ENCODE data around the gene NME3. TPM values are rescaled to one million over a fixed set of nuclear protein-coding genes. Genes with fewer than 3 reads are reported as not detected.

NME3 gene
- total and polyA plus RNA-seq, 2 donors (not counting 1 experiment from before 2014, with no cell fraction given), result 9.9 to 69.7 TPM

GRCh38 chr16:1819611-1820010, 48.3 kb upstream of the NME3 start:
- no peak overlapping the region for H3K4me2 ChIP-seq (ENCODE audit: extremely low read depth, insufficient read depth, low read length)

GRCh38 chr16:1818873-1819525, 47.7 kb upstream of the NME3 start:
- H3K9ac ChIP-seq (ENCODE audit: insufficient read depth, low read length), result no peak overlapping the region
- no peak overlapping the region for H3K4me2 ChIP-seq (ENCODE audit: extremely low read depth, insufficient read depth, low read length)
- no peaks in the 10 kb centered on the region for H3K27me3 ChIP-seq (ENCODE audit: control insufficient read depth, insufficient read depth, low read length)
- H3K4me1 ChIP-seq (ENCODE audit: control insufficient read depth, extremely low read depth, insufficient read depth, low read length), result no peaks in the 10 kb centered on the region
- H3K9me3 ChIP-seq (ENCODE audit: control insufficient read depth, insufficient read depth, low read depth, low read length), result no peaks in the 10 kb centered on the region
- H3K36me3 ChIP-seq (ENCODE audit: control insufficient read depth, insufficient read depth, low read length), result peaks cover 10% of the 10 kb centered on the region
- no peaks in the 10 kb centered on the region for H3K79me2 ChIP-seq (ENCODE audit: control insufficient read depth, insufficient read depth, low read length)
- H3K4me3 ChIP-seq (replicated peaks in 1 of 4; ENCODE audit: control extremely low read depth in 1 of 4, insufficient read depth in 1 of 4, low read depth in 3 of 4, low read length in 4 of 4), result no peak overlapping the region
- H2AFZ ChIP-seq (ENCODE audit: low read length), result no peak overlapping the region
- no peak for DNase-seq (ENCODE audit: low read depth in 2 of 2)
- H3K27ac ChIP-seq (ENCODE audit: insufficient read depth, low read length), result no peak overlapping the region
- TF ChIP-seq CTCF (conservative IDR thresholded peaks at IDR 0.05 in 1 of 2, IDR thresholded peaks at IDR 0.05 in 1 of 2; ENCODE audit: low read depth in 1 of 2, low read length in 2 of 2) (no peak), EZH2 (IDR thresholded peaks at IDR 0.05; ENCODE audit: low read length, missing control alignments) (no peak)
- H4K20me1 ChIP-seq (ENCODE audit: control insufficient read depth, extremely low read depth, insufficient read depth, low read length), result no peaks in the 10 kb centered on the region

More at GRCh38 chr16:1819611-1820010, 48.3 kb upstream of the NME3 start:
- Histone ChIP-seq H3K79me2 (ENCODE audit: control insufficient read depth, insufficient read depth, low read length) (no peaks in the 10 kb centered on the region), H3K27me3 (ENCODE audit: control insufficient read depth, insufficient read depth, low read length) (no peaks in the 10 kb centered on the region), H4K20me1 (ENCODE audit: control insufficient read depth, extremely low read depth, insufficient read depth, low read length) (no peaks in the 10 kb centered on the region), H2AFZ (ENCODE audit: low read length) (no peak overlapping the region), H3K4me3 (replicated peaks in 1 of 4; ENCODE audit: control extremely low read depth in 1 of 4, insufficient read depth in 1 of 4, low read depth in 3 of 4, low read length in 4 of 4) (no peak overlapping the region), H3K9me3 (ENCODE audit: control insufficient read depth, insufficient read depth, low read depth, low read length) (no peaks in the 10 kb centered on the region), H3K9ac (ENCODE audit: insufficient read depth, low read length) (no peak overlapping the region), H3K36me3 (ENCODE audit: control insufficient read depth, insufficient read depth, low read length) (peaks cover 10% of the 10 kb centered on the region), H3K4me1 (ENCODE audit: control insufficient read depth, extremely low read depth, insufficient read depth, low read length) (no peaks in the 10 kb centered on the region), H3K27ac (ENCODE audit: insufficient read depth, low read length) (no peak overlapping the region)
- no peak for DNase-seq (ENCODE audit: low read depth in 2 of 2)
- TF ChIP-seq EZH2 (IDR thresholded peaks at IDR 0.05; ENCODE audit: low read length, missing control alignments), result no peak

- Histone ChIP-seq H3K4me1 (ENCODE audit: control insufficient read depth, extremely low read depth, insufficient read depth, low read length) (no peaks in the 10 kb centered on the region), H3K4me2 (ENCODE audit: extremely low read depth, insufficient read depth, low read length) (no peak overlapping the region), H3K9me3 (ENCODE audit: control insufficient read depth, insufficient read depth, low read depth, low read length) (no peaks in the 10 kb centered on the region), H3K27me3 (ENCODE audit: control insufficient read depth, insufficient read depth, low read length) (no peaks in the 10 kb centered on the region), H3K79me2 (ENCODE audit: control insufficient read depth, insufficient read depth, low read length) (no peaks in the 10 kb centered on the region), H2AFZ (ENCODE audit: low read length) (no peak overlapping the region), H3K9ac (ENCODE audit: insufficient read depth, low read length) (no peak overlapping the region), H3K36me3 (ENCODE audit: control insufficient read depth, insufficient read depth, low read length) (peaks cover 10% of the 10 kb centered on the region), H3K4me3 (replicated peaks in 1 of 4; ENCODE audit: control extremely low read depth in 1 of 4, insufficient read depth in 1 of 4, low read depth in 3 of 4, low read length in 4 of 4) (no peak overlapping the region), H3K27ac (ENCODE audit: insufficient read depth, low read length) (no peak overlapping the region), H4K20me1 (ENCODE audit: control insufficient read depth, extremely low read depth, insufficient read depth, low read length) (no peaks in the 10 kb centered on the region)
- DNase-seq (ENCODE audit: low read depth in 2 of 2), result no peak
- no peak for TF ChIP-seq CTCF (conservative IDR thresholded peaks at IDR 0.05 in 1 of 2, IDR thresholded peaks at IDR 0.05 in 1 of 2; ENCODE audit: low read depth in 1 of 2, low read length in 2 of 2)
- no peak for TF ChIP-seq EZH2 (IDR thresholded peaks at IDR 0.05; ENCODE audit: low read length, missing control alignments)
Observed at GRCh38 chr16:1818204-1818872, 47.0 kb upstream of the NME3 start.
